Measurements from ENCODE around the gene PDGFC.
"Not testable (repeated sequence)": the region's sequence is repeated elsewhere in the genome, so short reads cannot be mapped to it uniquely, and the experiment has no call there.

Gene PDGFC

GRCh38 chr4:156932360-156932759 is 39.2 kb downstream of the PDGFC start:
- not testable (repeated sequence) for H3K36me3 ChIP-seq (ENCODE audit: insufficient read depth, low read depth, low read length); H3K27ac ChIP-seq (ENCODE audit: low read length); H3K4me1 ChIP-seq (ENCODE audit: insufficient read depth, low read length); H3K9ac ChIP-seq (ENCODE audit: low read depth, low read length); H3K27me3 ChIP-seq (ENCODE audit: insufficient read depth, low read length); H3K4me3 ChIP-seq (ENCODE audit: low read length); H3K9me3 ChIP-seq (ENCODE audit: insufficient read depth, low read depth, low read length)

DNA sequence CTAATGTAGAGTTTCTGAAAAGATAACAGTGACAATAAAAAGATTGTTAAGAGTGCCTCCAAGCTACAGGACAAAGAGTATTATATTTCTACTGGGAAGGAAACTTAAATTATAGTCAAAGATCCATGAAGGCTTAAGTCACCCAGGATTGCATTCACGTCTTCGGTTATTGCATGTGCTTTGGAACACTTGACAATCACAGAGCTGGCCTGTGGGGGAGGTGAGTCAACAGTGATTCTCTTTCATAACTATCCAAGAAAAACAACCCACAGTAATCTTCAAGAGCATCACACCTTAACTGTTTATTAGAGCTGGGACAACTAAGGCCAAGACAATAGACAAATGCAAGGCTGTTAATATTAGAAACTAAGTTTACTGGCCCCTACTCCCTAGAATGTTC is 40.3 kb downstream of the PDGFC start:
- H3K9me3 ChIP-seq (ENCODE audit: insufficient read depth, low read depth, low read length) = no peaks in the 10 kb centered on the region; the same call in none of the 2 replicates
- no peak overlapping the region for H3K4me3 ChIP-seq (ENCODE audit: low read length)
- H3K27me3 ChIP-seq (ENCODE audit: insufficient read depth, low read length) = no peaks in the 10 kb centered on the region
- H3K27ac ChIP-seq (ENCODE audit: low read length) = no peak overlapping the region
- H3K4me1 ChIP-seq (ENCODE audit: insufficient read depth, low read length) = no peaks in the 10 kb centered on the region
- H3K9ac ChIP-seq (ENCODE audit: low read depth, low read length) = no peak overlapping the region
- no peaks in the 10 kb centered on the region for H3K36me3 ChIP-seq (ENCODE audit: insufficient read depth, low read depth, low read length)

- Histone ChIP-seq H3K27ac (ENCODE audit: low read length) (no peak overlapping the region), H3K4me3 (ENCODE audit: low read length) (no peak overlapping the region)
Measured at GRCh38 chr4:156929386-156930105, 42.1 kb downstream of the PDGFC start.

DNA sequence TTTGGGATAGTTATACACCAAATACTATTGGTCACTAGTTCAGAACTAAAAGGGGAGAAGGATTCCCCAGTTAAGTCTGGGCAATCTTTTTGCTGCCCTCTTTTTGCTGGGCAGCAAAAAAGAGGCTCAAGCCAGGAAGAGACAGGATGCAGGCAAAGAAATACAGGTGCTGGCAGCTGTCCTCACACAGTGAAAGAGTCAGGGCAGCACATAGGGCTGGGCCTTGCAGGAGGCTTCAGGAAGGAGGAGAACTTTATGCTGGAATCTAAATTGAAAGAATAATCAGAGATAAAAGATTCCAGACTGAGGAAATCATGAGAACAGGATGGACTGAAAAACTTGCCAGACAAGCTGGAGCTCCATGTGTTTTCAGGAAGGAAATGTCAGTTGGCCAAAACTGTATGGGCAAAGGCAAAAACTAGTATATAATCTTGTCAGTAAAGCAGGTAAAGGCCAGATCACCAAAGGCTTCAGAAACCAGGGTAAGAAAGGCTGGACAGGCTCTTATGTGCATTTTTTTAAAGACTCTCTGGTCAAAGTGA is 46.8 kb downstream of the PDGFC start:
- no peak overlapping the region for H3K4me3 ChIP-seq (ENCODE audit: low read length)
- no peaks in the 10 kb centered on the region for H3K4me1 ChIP-seq (ENCODE audit: insufficient read depth, low read length)
- no peak overlapping the region for H3K9ac ChIP-seq (ENCODE audit: low read depth, low read length)
- H3K36me3 ChIP-seq (ENCODE audit: insufficient read depth, low read depth, low read length) = no peaks in the 10 kb centered on the region
- H3K9me3 ChIP-seq (ENCODE audit: insufficient read depth, low read depth, low read length) = no peaks in the 10 kb centered on the region; the same call in none of the 2 replicates
- no peak overlapping the region for H3K27ac ChIP-seq (ENCODE audit: low read length)
- no peaks in the 10 kb centered on the region for H3K27me3 ChIP-seq (ENCODE audit: insufficient read depth, low read length)

More at GRCh38 chr4:156929386-156930105, 42.1 kb downstream of the PDGFC start:
- no peaks in the 10 kb centered on the region for H3K4me1 ChIP-seq (ENCODE audit: insufficient read depth, low read length)
- no peak overlapping the region for H3K9ac ChIP-seq (ENCODE audit: low read depth, low read length)
- H3K27me3 ChIP-seq (ENCODE audit: insufficient read depth, low read length) = no peaks in the 10 kb centered on the region
- no peaks in the 10 kb centered on the region for H3K36me3 ChIP-seq (ENCODE audit: insufficient read depth, low read depth, low read length)
- H3K9me3 ChIP-seq (ENCODE audit: insufficient read depth, low read depth, low read length) = no peaks in the 10 kb centered on the region; the same call in none of the 2 replicates

- H3K4me3 ChIP-seq (ENCODE audit: low read length) = no peak overlapping the region
- H3K9ac ChIP-seq (ENCODE audit: low read depth, low read length) = no peak overlapping the region
- H3K27me3 ChIP-seq (ENCODE audit: insufficient read depth, low read length) = no peaks in the 10 kb centered on the region
- no peak overlapping the region for H3K27ac ChIP-seq (ENCODE audit: low read length)
- H3K4me1 ChIP-seq (ENCODE audit: insufficient read depth, low read length) = no peaks in the 10 kb centered on the region
- H3K9me3 ChIP-seq (ENCODE audit: insufficient read depth, low read depth, low read length) = no peaks in the 10 kb centered on the region; the same call in none of the 2 replicates
- no peaks in the 10 kb centered on the region for H3K36me3 ChIP-seq (ENCODE audit: insufficient read depth, low read depth, low read length)
Measured at GRCh38 chr4:156923525-156923924, 48.1 kb downstream of the PDGFC start.

- H3K27me3 ChIP-seq (ENCODE audit: insufficient read depth, low read length) = no peaks in the 10 kb centered on the region
- H3K36me3 ChIP-seq (ENCODE audit: insufficient read depth, low read depth, low read length) = no peaks in the 10 kb centered on the region
- H3K4me1 ChIP-seq (ENCODE audit: insufficient read depth, low read length) = no peaks in the 10 kb centered on the region
- H3K9me3 ChIP-seq (ENCODE audit: insufficient read depth, low read depth, low read length) = no peaks in the 10 kb centered on the region; the same call in 1 of the 2 replicates
- no peak overlapping the region for H3K27ac ChIP-seq (ENCODE audit: low read length)
- H3K9ac ChIP-seq (ENCODE audit: low read depth, low read length) = no peak overlapping the region
- H3K4me3 ChIP-seq (ENCODE audit: low read length) = no peak overlapping the region
Measured at GRCh38 chr4:156915221-156915620, 56.4 kb downstream of the PDGFC start.

GRCh38 chr4:156913234-156913633 is 58.4 kb downstream of the PDGFC start:
- no peak overlapping the region for H3K9ac ChIP-seq (ENCODE audit: low read depth, low read length)
- no peaks in the 10 kb centered on the region for H3K36me3 ChIP-seq (ENCODE audit: insufficient read depth, low read depth, low read length)

DNA sequence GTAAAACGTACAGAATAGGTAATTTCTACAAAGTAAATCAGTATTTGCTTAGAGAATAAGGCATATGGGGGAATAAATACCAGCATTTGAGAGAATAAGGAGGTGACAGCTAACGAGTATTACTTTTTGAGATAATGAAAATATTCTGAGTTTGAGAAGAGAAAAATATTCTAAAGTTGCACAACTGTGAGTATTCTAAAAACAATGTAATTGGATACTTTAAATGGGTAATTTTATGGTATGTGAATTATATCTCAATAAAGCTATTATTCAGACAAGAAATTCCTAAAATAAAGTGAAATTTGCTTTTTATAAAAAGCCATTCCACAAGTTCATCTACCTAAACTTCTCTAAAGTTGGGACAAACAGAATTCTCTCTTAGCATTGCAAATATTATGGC is 62.6 kb downstream of the PDGFC start:
- Histone ChIP-seq H3K36me3 (ENCODE audit: insufficient read depth, low read depth, low read length) (no peaks in the 10 kb centered on the region), H3K4me1 (ENCODE audit: insufficient read depth, low read length) (no peaks in the 10 kb centered on the region), H3K9me3 (ENCODE audit: insufficient read depth, low read depth, low read length) (no peaks in the 10 kb centered on the region; the same call in 1 of the 2 replicates), H3K27me3 (ENCODE audit: insufficient read depth, low read length) (no peaks in the 10 kb centered on the region), H3K4me3 (ENCODE audit: low read length) (no peak overlapping the region), H3K9ac (ENCODE audit: low read depth, low read length) (no peak overlapping the region), H3K27ac (ENCODE audit: low read length) (no peak overlapping the region)

More at GRCh38 chr4:156913234-156913633, 58.4 kb downstream of the PDGFC start:
- H3K4me1 ChIP-seq (ENCODE audit: insufficient read depth, low read length) = no peaks in the 10 kb centered on the region
- H3K9me3 ChIP-seq (ENCODE audit: insufficient read depth, low read depth, low read length) = no peaks in the 10 kb centered on the region; the same call in 1 of the 2 replicates
- H3K27ac ChIP-seq (ENCODE audit: low read length) = no peak overlapping the region
- H3K4me3 ChIP-seq (ENCODE audit: low read length) = no peak overlapping the region
- H3K27me3 ChIP-seq (ENCODE audit: insufficient read depth, low read length) = no peaks in the 10 kb centered on the region

DNA sequence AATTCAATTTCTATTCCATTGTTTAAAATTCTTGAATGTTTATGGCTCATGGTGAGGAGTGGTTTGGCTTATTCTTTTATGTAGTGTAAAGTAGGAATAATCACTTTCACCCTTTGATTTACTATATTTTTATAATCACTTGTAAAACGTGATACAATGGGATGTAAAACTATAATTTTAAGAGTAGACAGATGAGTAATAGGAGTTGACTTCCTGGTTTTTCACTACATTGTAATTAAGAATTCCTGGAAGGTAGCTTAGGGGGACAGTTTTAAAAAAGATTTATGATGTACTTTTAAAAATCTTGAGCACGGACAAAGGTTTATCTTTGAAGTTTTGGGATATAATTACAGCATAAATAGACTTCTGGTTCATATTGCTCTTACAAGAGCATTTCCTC is 65.3 kb downstream of the PDGFC start:
- no peaks in the 10 kb centered on the region for H3K36me3 ChIP-seq (ENCODE audit: insufficient read depth, low read depth, low read length)
- H3K27me3 ChIP-seq (ENCODE audit: insufficient read depth, low read length) = no peaks in the 10 kb centered on the region
- no peak overlapping the region for H3K27ac ChIP-seq (ENCODE audit: low read length)
- H3K4me1 ChIP-seq (ENCODE audit: insufficient read depth, low read length) = no peaks in the 10 kb centered on the region
- no peak overlapping the region for H3K9ac ChIP-seq (ENCODE audit: low read depth, low read length)
- no peak overlapping the region for H3K4me3 ChIP-seq (ENCODE audit: low read length)
- no peaks in the 10 kb centered on the region for H3K9me3 ChIP-seq (ENCODE audit: insufficient read depth, low read depth, low read length)

DNA sequence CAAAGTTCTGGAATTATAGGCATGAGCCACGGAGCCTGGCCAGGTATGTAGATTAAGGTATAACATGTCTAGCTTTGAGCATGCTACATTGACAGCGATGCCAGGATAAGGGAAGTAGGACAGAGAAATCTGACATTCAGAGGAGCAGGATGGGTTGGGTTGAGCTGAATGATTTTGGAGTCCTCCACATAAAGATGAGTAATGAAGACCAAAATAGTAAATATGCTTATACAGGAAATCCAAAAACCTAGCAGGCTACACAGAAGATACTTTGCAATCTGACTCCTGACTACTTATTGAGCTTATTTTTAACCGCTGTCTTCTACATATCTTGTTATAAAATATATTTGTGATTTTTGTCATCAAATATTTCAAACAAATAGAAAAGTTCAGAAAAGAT is 69.7 kb downstream of the PDGFC start:
- H3K36me3 ChIP-seq (ENCODE audit: insufficient read depth, low read depth, low read length) = no peaks in the 10 kb centered on the region
- H3K4me1 ChIP-seq (ENCODE audit: insufficient read depth, low read length) = no peaks in the 10 kb centered on the region
- H3K4me3 ChIP-seq (ENCODE audit: low read length) = no peak overlapping the region
- H3K27ac ChIP-seq (ENCODE audit: low read length) = no peak overlapping the region
- H3K27me3 ChIP-seq (ENCODE audit: insufficient read depth, low read length) = no peaks in the 10 kb centered on the region
- H3K9ac ChIP-seq (ENCODE audit: low read depth, low read length) = no peak overlapping the region
- H3K9me3 ChIP-seq (ENCODE audit: insufficient read depth, low read depth, low read length) = no peaks in the 10 kb centered on the region

GRCh38 chr4:156898373-156899117 is 73.1 kb downstream of the PDGFC start:
- no peaks in the 10 kb centered on the region for H3K27me3 ChIP-seq (ENCODE audit: insufficient read depth, low read length)
- no peaks in the 10 kb centered on the region for H3K36me3 ChIP-seq (ENCODE audit: insufficient read depth, low read depth, low read length)
- no peaks in the 10 kb centered on the region for H3K9me3 ChIP-seq (ENCODE audit: insufficient read depth, low read depth, low read length)
- H3K4me3 ChIP-seq (ENCODE audit: low read length) = no peak overlapping the region
- H3K4me1 ChIP-seq (ENCODE audit: insufficient read depth, low read length) = peaks cover 5% of the 10 kb centered on the region; the same call in 1 of the 2 replicates
- no peak overlapping the region for H3K27ac ChIP-seq (ENCODE audit: low read length)
- no peak overlapping the region for H3K9ac ChIP-seq (ENCODE audit: low read depth, low read length)

- Histone ChIP-seq H3K4me3 (ENCODE audit: low read length) (no peak overlapping the region), H3K9me3 (ENCODE audit: insufficient read depth, low read depth, low read length) (no peaks in the 10 kb centered on the region), H3K4me1 (ENCODE audit: insufficient read depth, low read length) (peaks cover 5% of the 10 kb centered on the region; the same call in 1 of the 2 replicates), H3K36me3 (ENCODE audit: insufficient read depth, low read depth, low read length) (no peaks in the 10 kb centered on the region), H3K27me3 (ENCODE audit: insufficient read depth, low read length) (no peaks in the 10 kb centered on the region), H3K27ac (ENCODE audit: low read length) (no peak overlapping the region), H3K9ac (ENCODE audit: low read depth, low read length) (no peak overlapping the region)
Measured at GRCh38 chr4:156896527-156896926, 75.1 kb downstream of the PDGFC start.

Measured in iPS-20b (cell line).